KOPT-K1 (cell line): ENCODE results near the gene MT1F.
"Not testable (repeated sequence)": the region's sequence is repeated elsewhere in the genome, so short reads cannot be mapped to it uniquely, and the experiment has no call there.

Experiments used
- H3K27ac ChIP-seq: fragments of 200-600 bp; sonication (generic); 2 replicates; pipeline ENCODE4 v1.5.1; 2016; ENCODE audit warnings: antibody characterized with exemption, mild to moderate bottlenecking, low read depth, low read length; ENCODE audit not compliant: poor library complexity, severe bottlenecking
- H3K36me3 ChIP-seq: fragments of 200-600 bp; sonication (generic); 2 replicates; pipeline ENCODE4 v1.5.1; 2017; ENCODE audit warnings: antibody characterized with exemption, mild to moderate bottlenecking, low read length, moderate library complexity; ENCODE audit not compliant: insufficient read depth
- H3K9me3 ChIP-seq: fragments of 200-600 bp; sonication (generic); 2 replicates; pipeline ENCODE4 v1.5.1; 2017; ENCODE audit warnings: antibody characterized with exemption, low read length, mild to moderate bottlenecking; ENCODE audit not compliant: insufficient read depth, poor library complexity, severe bottlenecking

MT1F gene

GRCh38 chr16:56672171-56672570 lies 14.4 kb downstream of the MT1F start:
- H3K9me3 ChIP-seq, H3K36me3 ChIP-seq, H3K27ac ChIP-seq: not testable (repeated sequence)

GRCh38 chr16:56672761-56673536 lies 15.2 kb downstream of the MT1F start:
- no peaks in the 10 kb centered on the region for H3K9me3 ChIP-seq
- no peak overlapping the region for H3K27ac ChIP-seq
- no peaks in the 10 kb centered on the region for H3K36me3 ChIP-seq

DNA sequence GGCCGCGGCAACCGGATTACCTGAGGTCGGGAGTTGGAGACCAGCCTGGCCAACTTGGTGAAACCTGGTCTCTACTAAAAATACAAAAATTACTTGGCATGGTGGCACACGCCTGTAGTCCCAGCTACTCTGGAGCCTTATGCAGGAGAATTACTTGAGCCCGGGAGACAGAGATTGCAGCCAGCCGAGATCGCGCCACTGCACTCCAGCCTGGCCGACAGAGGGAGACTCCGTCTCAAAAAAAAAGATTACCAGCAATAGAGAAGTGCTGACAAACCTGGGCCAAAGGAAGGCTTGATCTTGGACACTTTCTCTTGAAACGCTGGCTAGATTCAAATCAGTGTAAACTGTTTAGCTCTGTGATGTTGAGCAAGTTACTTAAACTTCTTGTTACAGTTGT lies 16.2 kb downstream of the MT1F start:
- Histone ChIP-seq H3K9me3 (no peaks in the 10 kb centered on the region), H3K27ac (no peak overlapping the region), H3K36me3 (no peaks in the 10 kb centered on the region)

DNA sequence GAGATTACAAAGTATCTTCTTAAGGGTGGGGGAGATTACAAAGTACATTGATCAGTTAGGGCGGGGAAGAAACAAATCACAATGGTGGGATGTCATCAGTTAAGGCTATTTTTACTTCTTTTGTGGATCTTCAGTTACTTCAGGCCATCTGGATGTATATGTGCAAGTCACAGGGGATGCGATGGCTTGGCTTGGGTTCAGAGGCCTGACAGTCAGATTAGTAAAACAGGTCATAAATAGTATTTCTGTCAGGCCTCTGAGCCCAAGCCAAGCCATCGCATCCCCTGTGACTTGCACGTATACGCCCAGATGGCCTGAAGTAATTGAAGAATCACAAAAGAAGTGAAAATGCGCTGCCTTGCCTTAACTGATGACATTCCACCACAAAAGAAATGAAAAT lies 16.8 kb downstream of the MT1F start:
- H3K27ac ChIP-seq, H3K9me3 ChIP-seq, H3K36me3 ChIP-seq: not testable (repeated sequence)

DNA sequence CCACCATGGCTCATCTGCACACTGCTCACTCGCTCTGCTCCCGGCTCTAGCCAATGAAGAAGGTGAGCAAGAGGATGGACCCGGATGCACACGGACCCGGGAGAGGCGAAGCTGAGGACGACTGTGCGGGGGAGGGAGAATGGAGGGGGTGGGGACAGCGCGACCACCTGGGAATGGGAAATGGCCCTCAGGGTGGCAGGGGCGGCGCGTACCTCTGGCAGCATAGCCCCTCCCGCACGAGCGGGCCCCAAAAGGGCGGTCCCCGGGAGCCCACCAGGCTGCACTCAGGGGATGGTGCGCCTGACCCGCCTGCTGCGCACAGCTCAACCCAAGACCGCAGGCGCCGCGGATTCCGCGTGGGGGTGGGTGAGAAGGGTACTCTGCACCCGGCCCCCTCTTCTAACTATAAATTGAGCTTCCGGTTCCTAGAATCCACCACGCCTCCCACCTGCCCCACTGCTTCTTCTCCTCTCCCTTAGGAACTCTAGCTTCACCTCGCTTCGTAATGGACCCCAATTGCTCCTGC lies 18.0 kb downstream of the MT1F start:
- Histone ChIP-seq H3K36me3 (no peaks in the 10 kb centered on the region), H3K27ac (no peak overlapping the region), H3K9me3 (no peaks in the 10 kb centered on the region)

- no peaks in the 10 kb centered on the region for H3K36me3 ChIP-seq
- no peaks in the 10 kb centered on the region for H3K9me3 ChIP-seq
- H3K27ac ChIP-seq: no peak overlapping the region
Observed at GRCh38 chr16:56677474-56677873, 19.7 kb downstream of the MT1F start.

GRCh38 chr16:56679078-56679730 lies 21.4 kb downstream of the MT1F start:
- Histone ChIP-seq H3K36me3 (no peaks in the 10 kb centered on the region), H3K27ac (no peak overlapping the region), H3K9me3 (no peaks in the 10 kb centered on the region)

DNA sequence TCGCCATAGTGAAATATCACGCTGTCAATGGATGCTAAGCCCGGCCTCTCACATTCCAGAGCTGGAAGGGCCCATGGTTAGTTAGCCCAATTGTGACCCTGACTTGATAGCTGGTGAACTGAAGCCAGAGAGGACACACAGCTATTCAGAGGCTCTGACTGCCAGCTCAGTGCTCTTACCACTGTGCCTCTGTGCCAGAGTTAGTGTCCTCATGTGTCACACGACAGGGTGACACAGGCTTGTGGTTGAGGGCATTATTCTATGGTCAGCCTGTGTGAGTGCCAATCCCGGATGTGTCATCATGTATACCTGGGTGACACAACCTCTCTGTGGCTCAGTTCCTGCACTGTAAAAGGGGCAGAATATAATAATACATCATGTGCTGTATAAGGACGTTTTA lies 22.1 kb downstream of the MT1F start:
- H3K27ac ChIP-seq: no peak overlapping the region
- no peaks in the 10 kb centered on the region for H3K36me3 ChIP-seq
- no peaks in the 10 kb centered on the region for H3K9me3 ChIP-seq

- Histone ChIP-seq H3K36me3 (no peaks in the 10 kb centered on the region), H3K27ac (peak within 1 kb of the TSS; percentile 45), H3K9me3 (peaks cover 9% of the 10 kb centered on the region)
Observed at GRCh38 chr16:56681939-56682702, 24.4 kb downstream of the MT1F start, which contains the start of gene MT1X. MT1X (plus strand) TSS chr16:56682470; CDS start chr16:56682541, 71 bp downstream.

DNA sequence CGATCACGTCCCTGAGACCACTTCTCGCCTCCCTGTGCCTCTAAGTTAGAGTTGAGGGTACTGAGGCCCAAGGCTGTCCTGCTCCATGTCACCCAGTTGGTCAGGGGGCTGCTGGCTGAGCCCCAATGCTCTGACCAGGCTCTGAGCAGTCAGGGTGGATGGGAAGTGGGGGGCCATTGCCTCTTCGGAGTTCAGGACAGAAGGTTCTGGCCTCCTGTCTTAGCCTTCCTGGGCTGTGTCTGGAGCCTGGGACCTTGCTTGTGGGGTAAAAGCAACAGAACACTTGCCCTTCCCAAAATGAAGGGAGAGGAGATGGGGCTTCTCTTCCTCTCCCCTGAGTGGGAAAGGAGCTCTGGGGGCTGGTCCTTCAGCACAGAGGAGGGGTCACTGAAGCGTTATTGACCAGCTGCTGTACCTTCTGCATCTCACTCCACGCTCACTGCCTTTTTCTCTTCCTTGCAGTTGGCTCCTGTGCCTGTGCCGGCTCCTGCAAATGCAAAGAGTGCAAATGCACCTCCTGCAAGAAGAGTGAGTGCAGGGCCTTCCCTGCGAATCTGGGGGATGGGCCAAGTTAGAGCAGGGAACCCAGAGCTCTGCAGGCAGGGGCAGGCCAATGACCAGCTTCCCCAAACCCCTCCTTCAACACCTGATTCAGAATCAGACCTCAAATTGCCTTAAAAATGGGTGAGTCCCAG lies 25.1 kb downstream of the MT1F start:
- peak overlapping the region; percentile 45 for H3K27ac ChIP-seq
- H3K9me3 ChIP-seq: peaks cover 10% of the 10 kb centered on the region
- H3K36me3 ChIP-seq: no peaks in the 10 kb centered on the region

DNA sequence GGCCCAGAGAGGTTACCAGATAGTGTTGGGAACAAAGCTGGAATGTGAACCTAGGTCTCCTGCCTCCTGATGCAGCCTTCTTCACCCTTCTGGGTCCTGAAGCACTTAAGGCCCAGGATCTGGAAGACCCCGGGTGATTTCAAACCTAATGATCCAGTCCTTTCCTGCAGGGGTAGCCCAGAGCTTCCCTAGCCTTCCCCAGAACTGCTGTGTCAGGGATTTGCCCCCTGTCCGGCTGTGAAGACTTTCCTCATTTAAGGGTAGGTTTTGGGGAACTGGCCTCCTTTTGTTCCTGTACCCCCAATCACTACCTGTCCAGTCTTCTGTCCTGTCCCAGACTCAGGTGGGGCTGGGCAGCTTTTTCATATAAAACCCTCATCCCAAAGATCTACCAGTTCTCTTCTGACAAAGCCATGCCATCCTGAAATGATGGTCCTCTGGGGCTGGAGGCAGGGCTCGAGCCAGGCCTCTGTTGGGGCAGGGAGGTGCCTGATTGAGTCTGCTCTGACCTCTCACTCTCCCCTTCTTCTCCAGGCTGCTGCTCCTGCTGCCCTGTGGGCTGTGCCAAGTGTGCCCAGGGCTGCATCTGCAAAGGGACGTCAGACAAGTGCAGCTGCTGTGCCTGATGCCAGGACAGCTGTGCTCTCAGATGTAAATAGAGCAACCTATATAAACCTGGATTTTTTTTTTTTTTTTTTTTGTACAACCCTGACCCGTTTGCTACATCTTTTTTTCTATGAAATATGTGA lies 25.8 kb downstream of the MT1F start:
- H3K36me3 ChIP-seq: no peaks in the 10 kb centered on the region
- H3K9me3 ChIP-seq: peaks cover 10% of the 10 kb centered on the region
- H3K27ac ChIP-seq: no peak overlapping the region

- Histone ChIP-seq H3K36me3 (no peaks in the 10 kb centered on the region), H3K9me3 (peaks cover 10% of the 10 kb centered on the region), H3K27ac (no peak overlapping the region)
Observed at GRCh38 chr16:56684256-56684925, 26.6 kb downstream of the MT1F start.

GRCh38 chr16:56684926-56685590 lies 27.3 kb downstream of the MT1F start:
- Histone ChIP-seq H3K36me3 (no peaks in the 10 kb centered on the region), H3K9me3 (peaks cover 10% of the 10 kb centered on the region), H3K27ac (no peak overlapping the region)
